Measurements from ENCODE around the gene ARHGEF16.

GRCh38 chr1:3515272-3515671 lies 60.8 kb downstream of the ARHGEF16 start:
- no peak for TF ChIP-seq CTCF (IDR thresholded peaks at IDR 0.05)
- no peak for TF ChIP-seq POLR2A (IDR thresholded peaks at IDR 0.05)

Measured in body of pancreas (tissue), 4 donors.